WTC11 (cell line): Measurements from ENCODE around the gene SHKBP1.

Experiments used
- CREB1 ChIP-seq: sonication (generic); formaldehyde crosslinking; IDR thresholded peaks from 2 replicates; pipeline ENCODE4 v1.8.0; 2023; ENCODE audit warnings: mild to moderate bottlenecking, missing genetic modification reagents
- EMX1 ChIP-seq: fragments of 250-450 bp; sonication (Bioruptor Pico); IDR thresholded peaks from 2 replicates; pipeline ENCODE4 v1.8.0; 2021; ENCODE audit warnings: mild to moderate bottlenecking
- MYBL2 ChIP-seq: sonication (generic); formaldehyde crosslinking; IDR thresholded peaks from 2 replicates; pipeline ENCODE4 v1.8.1; 2023; ENCODE audit warnings: mild to moderate bottlenecking, moderate library complexity, missing genetic modification reagents
- ZNF512 ChIP-seq: sonication (generic); formaldehyde crosslinking; IDR thresholded peaks from 2 replicates; pipeline ENCODE4 v1.8.1; 2022; ENCODE audit warnings: missing genetic modification reagents, borderline replicate concordance

GRCh38 chr19:40639638-40639982, 62.9 kb downstream of the SHKBP1 start:
- TF ChIP-seq ZNF512 (CRISPR knock-in tag) (no peak), MYBL2 (CRISPR knock-in tag) (no peak), CREB1 (CRISPR knock-in tag) (no peak), EMX1 (no peak)
